GM12878 (cell line): ENCODE results near the gene ZNF883.

ENCODE experiments used
- ATF3 ChIP-seq: IDR thresholded peaks from 2 replicates; pipeline ENCODE4 v1.6.1; 2011; ENCODE audit warnings: low read depth, mild to moderate bottlenecking, low read length, moderate library complexity, borderline replicate concordance; ENCODE audit errors: extremely low read depth
- BHLHE40 ChIP-seq, 2 experiments: fragments of 450-650 bp in 1 of 2; IDR thresholded peaks; 2 replicates each; pipeline ENCODE4 v1.6.1; 2011 to 2017; ENCODE audit warnings: low read depth in 2 of 2, borderline replicate concordance in 1 of 2, improper control_type of control experiment in 1 of 2, low read length in 1 of 2, mild to moderate bottlenecking in 1 of 2
- CHD1 ChIP-seq: IDR thresholded peaks from 2 replicates; pipeline ENCODE4 v1.6.1; 2012; ENCODE audit warnings: low read depth, low read length, improper control_type of control experiment
- CTCF ChIP-seq, 3 experiments: IDR thresholded peaks in 2 of 3; conservative IDR thresholded peaks in 1 of 3; 2 replicates each; pipeline ENCODE4 v1.5.1; 2011; ENCODE audit warnings: low read depth in 3 of 3, low read length in 3 of 3, mild to moderate bottlenecking in 3 of 3, control low read depth in 2 of 3, moderate library complexity in 2 of 3, inconsistent platforms in 1 of 3, mixed read lengths in 1 of 3; ENCODE audit not compliant: control insufficient read depth in 2 of 3, insufficient read depth in 1 of 3; ENCODE audit errors: extremely low read depth in 1 of 3
- MAX ChIP-seq: IDR thresholded peaks from 2 replicates; pipeline ENCODE4 v1.6.1; 2012; ENCODE audit warnings: low read depth, low read length, improper control_type of control experiment
- MXI1 ChIP-seq: fragments of 150-350 bp; IDR thresholded peaks from 2 replicates; pipeline ENCODE4 v1.6.1; 2011; ENCODE audit warnings: low read depth, mild to moderate bottlenecking, inconsistent platforms, low read length, improper control_type of control experiment
- POLR2A ChIP-seq: IDR thresholded peaks from 2 replicates; pipeline ENCODE4 v1.6.1; 2011; ENCODE audit warnings: low read depth, mild to moderate bottlenecking, low read length
- RCOR1 ChIP-seq: conservative IDR thresholded peaks from 2 replicates; pipeline ENCODE4 v1.6.1; 2012; ENCODE audit warnings: low read depth, low read length, improper control_type of control experiment
- SPI1 ChIP-seq: IDR thresholded peaks from 2 replicates; pipeline ENCODE4 v1.6.1; 2011; ENCODE audit warnings: low read depth, mild to moderate bottlenecking, low read length, moderate library complexity, borderline replicate concordance; ENCODE audit not compliant: insufficient read depth
- WRNIP1 ChIP-seq: IDR thresholded peaks from 2 replicates; pipeline ENCODE4 v1.6.1; 2011; ENCODE audit warnings: low read depth, low read length, improper control_type of control experiment, borderline replicate concordance

- no peak for TF ChIP-seq MAX
- no peak for TF ChIP-seq POLR2A
- TF ChIP-seq ATF3 = no peak
- no peak for TF ChIP-seq MXI1
- TF ChIP-seq SPI1 = no peak
- no peak for TF ChIP-seq RCOR1
- TF ChIP-seq CTCF (IDR thresholded peaks at IDR 0.05 in 2 of 3, conservative IDR thresholded peaks at IDR 0.05 in 1 of 3; ENCODE audit: control insufficient read depth in 2 of 3, extremely low read depth in 1 of 3, insufficient read depth in 1 of 3, low read depth in 3 of 3, low read length in 3 of 3) = no peak
- TF ChIP-seq WRNIP1 = no peak
- no peak for TF ChIP-seq BHLHE40 (IDR thresholded peaks at IDR 0.05; ENCODE audit: borderline replicate concordance in 1 of 2, low read depth in 2 of 2, low read length in 1 of 2)
- no peak for TF ChIP-seq CHD1
Measured at GRCh38 chr9:113042884-113043657, 31.1 kb upstream of the ZNF883 start.
